Thymus (tissue), 11 donors: ENCODE results near the gene TMEM94. TPM values are rescaled to one million over a fixed set of nuclear protein-coding genes. Genes with fewer than 3 reads are reported as not detected.

Source experiments
- DNase-seq, 9 donors: peaks; one replicate each; pipeline ENCODE4 v3.0.0-alpha.2; 2013; ENCODE audit warnings: low spot score in 9 of 9, low read depth in 6 of 9, missing footprints in 1 of 9
- H3K27ac ChIP-seq, 2 donors: one replicate each; pipeline ENCODE4 v1.5.1; 2013; ENCODE audit warnings: control low read depth in 1 of 2, low read depth in 1 of 2, low read length in 1 of 2, mild to moderate bottlenecking in 1 of 2, moderate library complexity in 1 of 2
- H3K27me3 ChIP-seq, 2 donors: one replicate each; pipeline ENCODE4 v1.5.1; 2013; ENCODE audit warnings: low read length in 1 of 2; ENCODE audit not compliant: control insufficient read depth in 2 of 2, insufficient read depth in 1 of 2
- H3K36me3 ChIP-seq, 2 donors: one replicate each; pipeline ENCODE4 v1.5.1; 2013; ENCODE audit warnings: low read length in 1 of 2, mild to moderate bottlenecking in 1 of 2, moderate library complexity in 1 of 2; ENCODE audit not compliant: control insufficient read depth in 2 of 2, insufficient read depth in 2 of 2
- H3K4me1 ChIP-seq, 2 donors: one replicate each; pipeline ENCODE4 v1.5.1; 2013; ENCODE audit warnings: low read length in 2 of 2; ENCODE audit not compliant: control insufficient read depth in 2 of 2, insufficient read depth in 2 of 2
- H3K4me3 ChIP-seq, 2 donors: one replicate each; pipeline ENCODE4 v1.5.1; 2013; ENCODE audit warnings: low read length in 2 of 2, control low read depth in 1 of 2, mild to moderate bottlenecking in 1 of 2
- H3K9me3 ChIP-seq, 2 donors: one replicate each; pipeline ENCODE4 v1.5.1; 2013; ENCODE audit warnings: low read length in 1 of 2, mild to moderate bottlenecking in 1 of 2; ENCODE audit not compliant: control insufficient read depth in 2 of 2, insufficient read depth in 1 of 2
- WGBS: extraction: QIAGEN DNeasy Blood & Tissue Kit; methylation state at CpG from one replicate; pipeline ENCODE4 v1.1.7; 2013; 5-methylcytosine and 5-hydroxymethylcytosine counted together
- polyA plus RNA-seq: library from polyadenylated mRNA; stranded (reverse); fragments of 200-250 nt; gene quantifications from one replicate; pipeline ENCODE4 v1.2.3, GENCODE V29; 2013
- total RNA-seq: library from RNA; stranded (reverse); fragments of 120-200 nt; gene quantifications from one replicate; pipeline ENCODE4 v1.2.4, GENCODE V29; 2013
- donor health status: healthy.

The TMEM94 gene
- total and polyA plus RNA-seq, 2 donors = 16.1 to 64.5 TPM

DNA sequence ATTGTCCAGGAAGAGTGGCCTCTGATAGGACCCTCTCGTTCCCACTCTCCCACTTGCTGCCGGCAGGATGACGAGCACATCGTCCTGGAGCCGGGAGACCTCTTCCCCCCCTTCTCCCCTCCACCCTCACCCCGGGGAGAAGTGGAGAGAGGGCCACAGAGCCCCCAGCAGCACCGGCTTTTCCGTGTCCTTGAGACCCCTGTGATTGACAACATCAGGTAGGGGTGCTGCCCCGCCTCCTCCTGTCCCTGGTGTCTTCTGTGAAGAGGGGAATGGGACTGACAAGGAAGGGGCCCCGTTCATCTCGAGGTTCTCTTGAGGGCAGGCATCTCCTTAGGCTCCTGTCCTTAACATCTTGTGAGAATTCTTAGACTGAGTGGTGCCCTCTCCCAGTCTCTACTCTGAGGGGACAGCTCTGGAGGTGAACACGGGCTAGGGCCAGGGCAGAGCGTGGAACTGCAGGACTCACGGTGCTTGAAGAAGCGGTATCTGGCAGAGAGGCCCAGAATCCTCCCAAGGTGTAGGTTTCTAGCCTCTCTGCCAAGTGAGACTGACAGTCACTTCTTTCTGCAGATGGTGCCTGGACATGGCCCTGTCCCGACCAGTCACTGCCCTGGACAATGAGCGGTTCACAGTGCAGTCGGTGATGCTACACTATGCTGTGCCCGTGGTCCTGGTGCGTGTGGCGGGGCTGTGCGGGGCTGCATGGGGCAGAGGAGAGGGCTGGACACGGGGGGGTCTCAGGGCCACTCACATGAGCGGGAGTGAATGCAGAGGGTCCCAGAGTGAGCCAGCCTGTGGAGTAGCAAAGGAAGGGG is 32.5 kb downstream of the TMEM94 start:
- no peak for DNase-seq
- peaks cover 14 to 22% of the 10 kb centered on the region in 2 donors for H3K4me1 ChIP-seq
- 98% methylated on average over 24 of the region's 24 CpGs for WGBS

DNA sequence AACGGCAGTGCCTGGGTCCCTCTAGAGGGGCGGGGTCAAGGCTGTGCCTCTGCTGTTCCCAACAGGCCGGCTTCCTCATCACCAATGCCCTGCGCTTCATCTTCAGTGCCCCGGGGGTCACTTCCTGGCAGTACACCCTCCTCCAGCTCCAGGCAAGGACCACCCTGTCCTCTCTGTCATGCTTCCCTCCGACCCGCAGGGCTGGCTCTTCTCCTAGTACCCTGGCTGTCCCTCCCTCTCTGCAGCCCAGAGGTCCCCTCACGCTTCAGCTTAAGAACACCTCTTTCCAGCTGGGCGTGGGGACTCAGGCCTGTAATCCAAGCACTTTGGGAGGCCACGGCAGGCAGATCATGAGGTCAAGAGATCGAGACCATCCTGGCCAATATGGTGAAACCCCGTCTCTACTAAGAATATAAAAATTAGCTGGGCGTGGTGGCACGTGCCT is 33.1 kb downstream of the TMEM94 start:
- DNase-seq = no peak
- H3K9me3 ChIP-seq = peaks cover 0 to 3% of the 10 kb centered on the region in 2 donors
- 88% methylated on average over 14 of the region's 14 CpGs for WGBS
- H3K4me1 ChIP-seq = peaks cover 14 to 22% of the 10 kb centered on the region in 2 donors
- H3K36me3 ChIP-seq = peaks cover 50 to 70% of the 10 kb centered on the region in 2 donors
- no peak overlapping the region for H3K27ac ChIP-seq
- no peak overlapping the region for H3K4me3 ChIP-seq
- H3K27me3 ChIP-seq = no peaks in the 10 kb centered on the region

More for the DNA sequence above, 32.5 kb downstream of the TMEM94 start:
- Histone ChIP-seq H3K27ac (no peak overlapping the region), H3K36me3 (peaks cover 43 to 63% of the 10 kb centered on the region in 2 donors), H3K4me3 (no peak overlapping the region), H3K9me3 (peaks cover 0 to 3% of the 10 kb centered on the region in 2 donors), H3K27me3 (no peaks in the 10 kb centered on the region)

DNA sequence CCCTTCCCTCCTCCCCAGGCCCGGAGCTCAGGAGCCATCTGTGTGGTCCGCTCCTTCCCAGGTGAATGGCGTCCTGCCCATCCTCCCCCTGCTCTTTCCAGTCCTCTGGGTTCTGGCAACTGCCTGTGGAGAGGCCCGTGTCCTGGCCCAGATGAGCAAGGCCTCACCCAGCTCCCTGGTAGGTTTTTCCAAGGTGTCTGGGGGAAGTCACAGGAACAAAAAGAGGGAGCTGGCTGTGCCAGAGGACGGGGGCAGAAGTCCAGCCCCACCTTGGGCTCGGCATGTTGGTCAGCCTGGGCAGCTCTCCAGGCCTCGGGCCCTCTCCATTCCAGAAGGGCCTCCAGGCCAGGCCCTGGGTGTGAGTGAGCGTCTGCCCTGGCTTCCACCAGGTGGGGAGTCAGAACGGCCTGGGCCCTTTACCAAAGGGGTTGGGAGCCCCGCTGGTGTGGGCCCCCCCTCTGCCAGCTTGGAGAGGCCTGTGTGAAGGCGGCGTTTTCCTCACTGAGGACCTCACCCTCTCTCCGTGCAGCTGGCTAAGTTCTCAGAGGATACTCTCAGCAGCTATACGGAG is 33.8 kb downstream of the TMEM94 start:
- no peak overlapping the region for H3K4me3 ChIP-seq
- no peak overlapping the region for H3K27ac ChIP-seq
- peaks cover 57 to 76% of the 10 kb centered on the region in 2 donors for H3K36me3 ChIP-seq
- 97% methylated on average over 14 of the region's 14 CpGs for WGBS
- H3K27me3 ChIP-seq = no peaks in the 10 kb centered on the region
- peaks cover 14 to 22% of the 10 kb centered on the region in 2 donors for H3K4me1 ChIP-seq
- peaks cover 0 to 3% of the 10 kb centered on the region in 2 donors for H3K9me3 ChIP-seq
- DNase-seq = no peak

DNA sequence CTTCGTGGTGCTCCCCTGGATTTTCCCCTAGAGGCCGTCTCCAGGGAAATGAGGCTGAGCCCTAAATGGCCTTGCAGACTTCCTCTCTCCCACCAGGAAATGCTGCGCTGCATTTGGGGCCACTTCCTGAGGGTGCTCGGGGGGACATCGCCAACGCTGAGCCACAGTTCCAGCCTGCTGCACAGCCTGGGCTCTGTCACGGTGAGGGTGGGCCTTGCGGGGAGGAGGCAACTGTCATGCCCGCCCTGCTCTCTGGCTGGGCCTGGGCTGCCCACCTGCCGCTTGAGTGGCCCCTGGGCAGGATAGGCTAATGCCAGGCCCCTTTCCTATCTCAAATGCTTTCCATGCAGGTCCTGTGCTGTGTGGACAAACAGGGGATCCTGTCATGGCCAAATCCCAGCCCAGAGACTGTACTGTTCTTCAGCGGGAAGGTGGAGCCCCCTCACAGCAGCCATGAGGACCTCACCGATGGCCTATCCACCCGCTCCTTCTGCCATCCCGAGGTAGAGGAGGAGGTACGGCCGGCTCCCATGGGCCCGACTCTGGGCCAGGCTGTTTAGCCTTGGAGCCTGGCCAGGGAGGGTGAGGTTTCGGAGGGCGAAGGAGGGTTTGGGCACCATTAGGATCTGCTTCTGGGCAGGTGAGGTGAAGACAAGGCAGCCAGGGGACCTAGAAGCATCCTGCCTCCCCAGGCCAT is 34.7 kb downstream of the TMEM94 start:
- no peak overlapping the region for H3K27ac ChIP-seq

DNA sequence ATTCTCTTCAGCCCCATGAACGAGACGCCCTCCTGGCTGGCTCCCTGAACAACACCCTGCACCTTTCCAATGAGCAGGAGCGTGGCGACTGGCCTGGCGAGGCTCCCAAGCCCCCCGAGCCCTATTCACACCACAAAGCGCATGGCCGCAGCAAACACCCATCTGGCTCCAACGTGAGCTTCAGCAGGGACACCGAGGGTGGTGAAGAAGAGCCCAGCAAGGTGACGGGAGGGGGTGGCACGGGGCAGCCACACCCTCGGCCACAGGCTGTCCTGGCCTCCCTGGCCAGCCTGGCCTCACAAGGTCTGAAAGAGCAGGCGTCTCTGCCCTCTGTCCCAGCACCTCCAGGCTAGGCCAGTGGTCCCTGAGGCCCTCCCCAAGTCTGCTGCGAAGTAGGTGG is 35.2 kb downstream of the TMEM94 start:
- peaks cover 67 to 76% of the 10 kb centered on the region in 2 donors for H3K36me3 ChIP-seq
- no peak overlapping the region for H3K27ac ChIP-seq

More for the DNA sequence above, 34.7 kb downstream of the TMEM94 start:
- peaks cover 14 to 22% of the 10 kb centered on the region in 2 donors for H3K4me1 ChIP-seq
- DNase-seq = no peak
- H3K9me3 ChIP-seq = no peaks in the 10 kb centered on the region
- 94% methylated on average over 19 of the region's 19 CpGs for WGBS
- H3K4me3 ChIP-seq = no peak overlapping the region
- H3K27me3 ChIP-seq = no peaks in the 10 kb centered on the region
- H3K36me3 ChIP-seq = peaks cover 65 to 76% of the 10 kb centered on the region in 2 donors

DNA sequence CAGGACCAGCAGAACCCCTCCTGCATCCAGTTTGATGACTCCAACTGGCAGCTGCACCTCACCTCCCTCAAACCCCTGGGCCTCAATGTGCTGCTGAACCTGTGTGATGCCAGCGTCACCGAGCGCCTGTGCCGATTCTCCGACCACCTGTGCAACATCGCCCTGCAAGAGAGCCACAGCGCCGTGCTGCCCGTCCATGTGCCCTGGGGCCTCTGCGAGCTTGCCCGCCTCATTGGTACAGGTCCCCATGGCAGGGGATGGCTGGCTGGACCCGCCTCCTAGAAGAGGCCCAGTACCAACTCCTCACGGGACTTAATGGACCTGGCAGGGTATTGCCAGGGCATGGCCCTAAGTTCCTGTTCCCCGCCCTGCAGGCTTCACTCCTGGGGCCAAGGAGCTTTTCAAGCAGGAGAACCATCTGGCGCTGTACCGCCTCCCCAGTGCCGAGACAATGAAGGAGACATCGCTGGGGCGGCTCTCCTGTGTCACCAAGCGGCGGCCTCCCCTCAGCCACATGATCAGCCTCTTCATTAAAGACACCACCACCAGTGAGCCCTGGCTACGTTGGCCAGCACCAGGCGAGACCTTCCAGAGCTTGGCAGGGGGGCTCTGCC is 36.2 kb downstream of the TMEM94 start:
- Histone ChIP-seq H3K27ac (no peak overlapping the region), H3K36me3 (peaks cover 73 to 75% of the 10 kb centered on the region in 2 donors), H3K4me3 (no peak overlapping the region), H3K4me1 (peaks cover 5 to 11% of the 10 kb centered on the region in 2 donors), H3K27me3 (no peaks in the 10 kb centered on the region), H3K9me3 (no peaks in the 10 kb centered on the region)
- no peak for DNase-seq
- 94% methylated on average over 23 of the region's 23 CpGs for WGBS

More for the DNA sequence above, 35.2 kb downstream of the TMEM94 start:
- Histone ChIP-seq H3K4me1 (peaks cover 14 to 19% of the 10 kb centered on the region in 2 donors), H3K4me3 (no peak overlapping the region), H3K9me3 (no peaks in the 10 kb centered on the region), H3K27me3 (no peaks in the 10 kb centered on the region)
- DNase-seq = no peak
- 96% methylated on average over 15 of the region's 15 CpGs for WGBS

DNA sequence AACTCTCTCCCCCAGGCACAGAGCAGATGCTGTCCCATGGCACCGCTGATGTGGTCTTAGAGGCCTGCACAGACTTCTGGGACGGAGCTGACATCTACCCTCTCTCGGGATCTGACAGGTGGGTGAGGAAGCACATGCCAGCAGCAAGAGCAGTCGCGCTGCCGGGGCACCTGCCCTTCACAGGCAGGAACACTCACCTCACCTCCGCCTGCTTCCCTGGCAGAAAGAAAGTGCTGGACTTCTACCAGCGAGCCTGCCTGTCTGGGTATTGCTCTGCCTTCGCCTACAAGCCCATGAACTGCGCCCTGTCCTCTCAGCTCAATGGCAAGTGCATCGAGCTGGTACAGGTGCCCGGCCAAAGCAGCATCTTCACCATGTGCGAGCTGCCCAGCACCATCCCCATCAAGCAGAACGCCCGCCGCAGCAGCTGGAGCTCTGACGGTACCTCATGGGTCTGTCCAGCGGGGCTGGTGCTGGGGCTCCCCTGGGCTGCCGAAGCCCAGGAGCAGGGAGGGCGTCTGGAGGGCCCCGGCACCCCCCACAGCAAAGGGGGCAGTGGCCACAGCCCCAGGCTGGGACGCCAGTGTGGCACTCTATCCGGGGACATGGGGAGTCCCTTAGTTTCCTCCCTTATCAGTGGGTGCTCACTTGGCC is 37.2 kb downstream of the TMEM94 start:
- Histone ChIP-seq H3K27me3 (no peaks in the 10 kb centered on the region), H3K4me1 (peaks cover 0 to 14% of the 10 kb centered on the region in 2 donors), H3K9me3 (no peaks in the 10 kb centered on the region), H3K27ac (no peak overlapping the region), H3K4me3 (no peak overlapping the region), H3K36me3 (peaks cover 76 to 82% of the 10 kb centered on the region in 2 donors)
- DNase-seq = no peak
- 98% methylated on average over 23 of the region's 23 CpGs for WGBS

DNA sequence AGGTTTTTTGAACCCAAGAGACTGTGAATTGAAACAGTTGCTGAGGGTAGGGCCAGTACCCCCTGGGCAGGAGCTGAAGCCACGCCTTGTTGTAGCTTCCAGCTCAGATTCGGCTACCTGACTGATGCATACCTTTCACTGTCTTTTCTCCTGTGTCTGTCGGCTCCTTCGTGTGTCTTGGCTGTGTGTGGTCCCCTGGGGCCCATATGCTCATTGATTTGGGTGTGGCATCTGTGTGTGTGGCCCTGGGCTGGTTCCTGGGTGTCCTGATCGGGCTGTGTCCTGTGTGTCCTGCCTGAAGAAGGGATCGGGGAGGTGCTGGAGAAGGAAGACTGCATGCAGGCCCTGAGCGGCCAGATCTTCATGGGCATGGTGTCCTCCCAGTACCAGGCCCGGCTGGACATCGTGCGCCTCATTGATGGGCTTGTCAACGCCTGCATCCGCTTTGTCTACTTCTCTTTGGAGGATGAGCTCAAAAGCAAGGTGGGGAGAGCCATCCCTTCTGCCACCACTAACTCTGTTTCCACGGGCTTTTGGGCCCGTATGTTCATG is 38.0 kb downstream of the TMEM94 start:
- H3K9me3 ChIP-seq = no peaks in the 10 kb centered on the region
- H3K27me3 ChIP-seq = no peaks in the 10 kb centered on the region
- DNase-seq = no peak
- WGBS = 95% methylated on average over 14 of the region's 14 CpGs
- H3K4me3 ChIP-seq = no peak overlapping the region
- no peak overlapping the region for H3K27ac ChIP-seq
- peaks cover 0 to 18% of the 10 kb centered on the region in 2 donors for H3K4me1 ChIP-seq
- peaks cover 84 to 88% of the 10 kb centered on the region in 2 donors for H3K36me3 ChIP-seq
